Measurements from ENCODE around the gene CFHR4.
"Not testable (repeated sequence)": the region's sequence is repeated elsewhere in the genome, so short reads cannot be mapped to it uniquely, and the experiment has no call there.

The CFHR4 gene

GRCh38 chr1:196887515-196888239 lies at the start of gene CFHR4:
Gene CFHR4, plus strand, starts transcription at chr1:196888052. Its CDS starts 99 bp downstream, at chr1:196888151.
- Mint-ChIP-seq H3K4me1 (ENCODE audit: low read depth) (no peaks in the 10 kb centered on the region), H3K27me3 (ENCODE audit: low read depth) (no peaks in the 10 kb centered on the region), H3K9me3 (no peaks in the 10 kb centered on the region), H3K4me3 (no peak within 1 kb of the TSS), H3K36me3 (ENCODE audit: low read depth) (no peaks in the 10 kb centered on the region), H3K27ac (no peak within 1 kb of the TSS)
- no peak for DNase-seq (ENCODE audit: low spot score)

- not testable (repeated sequence) for H3K27ac Mint-ChIP-seq; H3K4me1 Mint-ChIP-seq (ENCODE audit: low read depth); H3K27me3 Mint-ChIP-seq (ENCODE audit: low read depth); H3K4me3 Mint-ChIP-seq; H3K36me3 Mint-ChIP-seq (ENCODE audit: low read depth); DNase-seq (ENCODE audit: low spot score); H3K9me3 Mint-ChIP-seq
These were observed 38.0 kb upstream of the CFHR4 start for GRCh38 chr1:196849613-196850492.

GRCh38 chr1:196856053-196856452 lies 31.8 kb upstream of the CFHR4 start:
- Mint-ChIP-seq H3K27me3 (ENCODE audit: low read depth) (no peaks in the 10 kb centered on the region), H3K9me3 (no peaks in the 10 kb centered on the region), H3K27ac (no peak overlapping the region), H3K4me3 (no peak overlapping the region), H3K36me3 (ENCODE audit: low read depth) (no peaks in the 10 kb centered on the region), H3K4me1 (ENCODE audit: low read depth) (no peaks in the 10 kb centered on the region)
- no peak for DNase-seq (ENCODE audit: low spot score)

- Mint-ChIP-seq H3K4me3 (no peak overlapping the region), H3K27ac (no peak overlapping the region), H3K27me3 (ENCODE audit: low read depth) (no peaks in the 10 kb centered on the region), H3K4me1 (ENCODE audit: low read depth) (no peaks in the 10 kb centered on the region), H3K36me3 (ENCODE audit: low read depth) (no peaks in the 10 kb centered on the region), H3K9me3 (no peaks in the 10 kb centered on the region)
- DNase-seq (ENCODE audit: low spot score): no peak
These were observed 30.7 kb upstream of the CFHR4 start for GRCh38 chr1:196857188-196857587.

GRCh38 chr1:196858811-196859210 lies 29.0 kb upstream of the CFHR4 start:
- H3K4me1 Mint-ChIP-seq (ENCODE audit: low read depth): no peaks in the 10 kb centered on the region
- H3K27ac Mint-ChIP-seq: no peak overlapping the region
- H3K9me3 Mint-ChIP-seq: no peaks in the 10 kb centered on the region
- H3K36me3 Mint-ChIP-seq (ENCODE audit: low read depth): no peaks in the 10 kb centered on the region
- no peak overlapping the region for H3K4me3 Mint-ChIP-seq
- DNase-seq (ENCODE audit: low spot score): no peak
- H3K27me3 Mint-ChIP-seq (ENCODE audit: low read depth): no peaks in the 10 kb centered on the region

- H3K36me3 Mint-ChIP-seq (ENCODE audit: low read depth): no peaks in the 10 kb centered on the region
- H3K4me1 Mint-ChIP-seq (ENCODE audit: low read depth): no peaks in the 10 kb centered on the region
- H3K27me3 Mint-ChIP-seq (ENCODE audit: low read depth): no peaks in the 10 kb centered on the region
- H3K9me3 Mint-ChIP-seq: no peaks in the 10 kb centered on the region
- no peak for DNase-seq (ENCODE audit: low spot score)
- H3K4me3 Mint-ChIP-seq: no peak overlapping the region
- no peak overlapping the region for H3K27ac Mint-ChIP-seq
These were observed 27.4 kb upstream of the CFHR4 start for GRCh38 chr1:196860323-196860884.

- H3K27me3 Mint-ChIP-seq (ENCODE audit: low read depth): no peaks in the 10 kb centered on the region
- no peak for DNase-seq (ENCODE audit: low spot score)
- H3K27ac Mint-ChIP-seq: no peak overlapping the region
- H3K36me3 Mint-ChIP-seq (ENCODE audit: low read depth): no peaks in the 10 kb centered on the region
- H3K4me1 Mint-ChIP-seq (ENCODE audit: low read depth): no peaks in the 10 kb centered on the region
- no peak overlapping the region for H3K4me3 Mint-ChIP-seq
- H3K9me3 Mint-ChIP-seq: no peaks in the 10 kb centered on the region
These were observed 26.4 kb upstream of the CFHR4 start for GRCh38 chr1:196861429-196861828.

- no peak overlapping the region for H3K4me3 Mint-ChIP-seq
- no peaks in the 10 kb centered on the region for H3K4me1 Mint-ChIP-seq (ENCODE audit: low read depth)
- no peaks in the 10 kb centered on the region for H3K9me3 Mint-ChIP-seq
- H3K36me3 Mint-ChIP-seq (ENCODE audit: low read depth): no peaks in the 10 kb centered on the region
- no peaks in the 10 kb centered on the region for H3K27me3 Mint-ChIP-seq (ENCODE audit: low read depth)
- H3K27ac Mint-ChIP-seq: no peak overlapping the region
- no peak for DNase-seq (ENCODE audit: low spot score)
These were observed 20.9 kb upstream of the CFHR4 start for GRCh38 chr1:196866974-196867373.

GRCh38 chr1:196873385-196873784 lies 14.5 kb upstream of the CFHR4 start:
- no peaks in the 10 kb centered on the region for H3K4me1 Mint-ChIP-seq (ENCODE audit: low read depth)
- H3K4me3 Mint-ChIP-seq: no peak overlapping the region
- H3K27me3 Mint-ChIP-seq (ENCODE audit: low read depth): no peaks in the 10 kb centered on the region
- H3K9me3 Mint-ChIP-seq: no peaks in the 10 kb centered on the region
- no peaks in the 10 kb centered on the region for H3K36me3 Mint-ChIP-seq (ENCODE audit: low read depth)
- no peak for DNase-seq (ENCODE audit: low spot score)
- H3K27ac Mint-ChIP-seq: no peak overlapping the region

GRCh38 chr1:196875935-196876334 lies 11.9 kb upstream of the CFHR4 start:
- Mint-ChIP-seq H3K4me3 (no peak overlapping the region), H3K27me3 (ENCODE audit: low read depth) (no peaks in the 10 kb centered on the region), H3K36me3 (ENCODE audit: low read depth) (no peaks in the 10 kb centered on the region), H3K27ac (no peak overlapping the region), H3K4me1 (ENCODE audit: low read depth) (no peaks in the 10 kb centered on the region), H3K9me3 (no peaks in the 10 kb centered on the region)
- no peak for DNase-seq (ENCODE audit: low spot score)

GRCh38 chr1:196877964-196878363 lies 9.9 kb upstream of the CFHR4 start:
- no peaks in the 10 kb centered on the region for H3K36me3 Mint-ChIP-seq (ENCODE audit: low read depth)
- DNase-seq (ENCODE audit: low spot score): no peak
- H3K27ac Mint-ChIP-seq: no peak overlapping the region
- no peaks in the 10 kb centered on the region for H3K9me3 Mint-ChIP-seq
- H3K4me1 Mint-ChIP-seq (ENCODE audit: low read depth): no peaks in the 10 kb centered on the region
- H3K27me3 Mint-ChIP-seq (ENCODE audit: low read depth): no peaks in the 10 kb centered on the region
- no peak overlapping the region for H3K4me3 Mint-ChIP-seq

GRCh38 chr1:196886560-196886959 lies 1.3 kb upstream of the CFHR4 start:
- H3K27ac Mint-ChIP-seq; H3K27me3 Mint-ChIP-seq (ENCODE audit: low read depth); H3K4me3 Mint-ChIP-seq; DNase-seq (ENCODE audit: low spot score); H3K9me3 Mint-ChIP-seq; H3K36me3 Mint-ChIP-seq (ENCODE audit: low read depth); H3K4me1 Mint-ChIP-seq (ENCODE audit: low read depth): not testable (repeated sequence)

GRCh38 chr1:196890668-196891067 lies 2.8 kb downstream of the CFHR4 start:
- no peak for DNase-seq (ENCODE audit: low spot score)
- Mint-ChIP-seq H3K9me3 (no peaks in the 10 kb centered on the region), H3K4me1 (ENCODE audit: low read depth) (no peaks in the 10 kb centered on the region), H3K27ac (no peak overlapping the region), H3K36me3 (ENCODE audit: low read depth) (no peaks in the 10 kb centered on the region), H3K27me3 (ENCODE audit: low read depth) (no peaks in the 10 kb centered on the region), H3K4me3 (no peak overlapping the region)

GRCh38 chr1:196891251-196891650 lies 3.4 kb downstream of the CFHR4 start:
- no peak overlapping the region for H3K27ac Mint-ChIP-seq
- H3K9me3 Mint-ChIP-seq: no peaks in the 10 kb centered on the region
- no peaks in the 10 kb centered on the region for H3K27me3 Mint-ChIP-seq (ENCODE audit: low read depth)
- no peak for DNase-seq (ENCODE audit: low spot score)
- no peak overlapping the region for H3K4me3 Mint-ChIP-seq
- no peaks in the 10 kb centered on the region for H3K36me3 Mint-ChIP-seq (ENCODE audit: low read depth)
- H3K4me1 Mint-ChIP-seq (ENCODE audit: low read depth): no peaks in the 10 kb centered on the region
